Measurements from ENCODE around the gene DCAF15.

DNA sequence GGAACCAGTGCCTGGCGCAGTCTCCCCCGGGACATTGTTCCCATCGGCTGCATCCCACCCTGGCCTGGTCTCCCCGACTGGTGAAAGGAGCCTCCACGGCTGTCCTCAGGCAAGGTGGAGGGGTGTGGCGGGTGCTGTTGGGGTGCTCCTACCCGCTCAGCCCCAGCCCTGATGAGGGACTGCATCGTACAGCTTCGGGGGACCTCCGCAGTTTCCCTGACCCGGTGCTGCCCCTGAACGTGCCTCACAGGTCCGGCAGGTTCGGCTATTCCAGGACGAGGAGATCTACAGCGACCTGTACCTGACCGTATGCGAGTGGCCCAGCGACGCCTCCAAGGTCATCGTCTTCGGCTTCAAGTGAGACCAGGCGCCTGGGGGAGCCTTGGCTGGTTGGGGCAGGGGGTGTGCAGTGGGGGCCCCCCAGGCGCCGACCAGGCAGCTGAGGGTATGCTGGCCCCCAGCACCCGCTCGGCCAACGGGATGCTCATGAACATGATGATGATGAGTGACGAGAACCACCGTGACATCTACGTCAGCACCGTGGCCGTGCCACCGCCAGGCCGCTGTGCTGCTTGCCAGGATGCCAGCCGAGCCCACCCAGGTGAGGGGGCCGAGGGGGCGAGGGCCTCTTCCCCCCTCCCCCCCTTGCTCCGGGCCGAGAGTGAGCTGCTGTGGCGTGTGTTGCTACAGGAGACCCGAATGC is 3.5 kb downstream of the DCAF15 start:
- TF ChIP-seq CTCF (IDR thresholded peaks at IDR 0.05) (no peak), POLR2A (IDR thresholded peaks at IDR 0.05) (no peak), EP300 (IDR thresholded peaks at IDR 0.05) (no peak)
